IPS-18c (cell line): Measurements from ENCODE around the gene C1GALT1.

Source experiments
- H3K4me3 ChIP-seq: 2 replicates; pipeline ENCODE4 v1.7.0; 2013; ENCODE audit warnings: low read depth, mild to moderate bottlenecking, low read length, moderate library complexity; ENCODE audit not compliant: insufficient read depth
- H3K9me3 ChIP-seq: one replicate; pipeline ENCODE4 v1.6.1; 2013; ENCODE audit warnings: mild to moderate bottlenecking, low read length, moderate library complexity; ENCODE audit not compliant: control insufficient read depth, insufficient read depth

C1GALT1 gene

DNA sequence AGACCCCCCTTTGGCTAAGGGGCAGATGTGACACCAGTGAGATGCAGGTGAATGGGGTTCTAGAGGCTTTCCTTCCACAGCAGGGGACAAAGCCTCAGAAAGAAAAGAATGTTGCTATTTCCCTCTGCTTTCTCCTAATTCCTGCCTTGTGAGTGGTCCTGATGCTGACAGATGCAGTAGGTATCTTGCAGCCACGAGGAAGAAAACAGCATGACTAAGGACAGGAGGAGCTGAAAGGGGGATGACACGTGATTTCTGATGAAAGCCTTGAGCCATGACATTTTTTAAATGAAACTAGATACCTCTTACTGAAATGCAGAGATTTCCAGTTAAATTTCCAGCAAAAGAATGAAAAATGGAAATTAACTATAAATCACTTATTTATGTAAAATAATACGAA lies 92.4 kb downstream of the C1GALT1 start:
- no peaks in the 10 kb centered on the region for H3K9me3 ChIP-seq
- no peak overlapping the region for H3K4me3 ChIP-seq

DNA sequence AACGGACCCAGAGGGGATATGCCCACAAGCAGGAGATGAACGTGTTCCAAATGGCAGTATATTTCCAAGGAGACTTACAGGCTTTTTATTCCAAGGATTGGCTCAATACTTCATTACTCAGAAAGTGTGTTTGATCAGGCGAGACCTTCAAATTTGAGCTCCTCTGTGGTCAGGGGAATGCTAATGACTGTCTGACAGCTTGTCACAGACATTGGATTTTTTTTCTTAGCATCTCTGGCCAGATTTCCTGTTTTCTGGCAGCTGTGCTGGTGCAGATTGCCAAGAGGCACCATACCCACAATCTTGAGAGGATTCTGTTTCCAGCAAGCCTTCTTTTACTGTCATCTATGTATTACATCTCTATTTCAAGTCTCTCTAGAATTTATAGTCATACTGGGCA lies 93.8 kb downstream of the C1GALT1 start:
- Histone ChIP-seq H3K9me3 (no peaks in the 10 kb centered on the region), H3K4me3 (no peak overlapping the region)

GRCh38 chr7:7290429-7291122 lies 108.2 kb downstream of the C1GALT1 start:
- no peaks in the 10 kb centered on the region for H3K9me3 ChIP-seq
- no peak overlapping the region for H3K4me3 ChIP-seq

DNA sequence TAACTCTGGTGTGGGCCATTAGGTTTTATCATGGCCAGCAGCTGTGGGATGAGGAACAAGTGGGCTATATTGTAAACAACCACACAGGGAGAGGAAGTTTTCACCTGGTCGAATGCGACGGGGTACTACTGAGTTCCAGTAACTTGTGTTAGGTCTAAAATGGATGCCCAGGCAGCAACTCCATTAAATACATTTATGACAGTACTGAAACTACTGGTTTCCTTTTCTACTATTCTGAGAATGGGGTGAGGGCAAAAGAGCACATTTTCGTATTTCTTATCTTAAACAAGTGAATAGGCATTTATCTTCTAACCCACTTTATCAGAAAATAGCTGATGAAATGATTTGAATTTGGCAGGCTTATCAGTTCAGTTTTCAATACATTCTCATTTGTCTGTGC lies 109.7 kb downstream of the C1GALT1 start:
- H3K4me3 ChIP-seq = no peak overlapping the region

GRCh38 chr7:7292608-7293007 lies 110.3 kb downstream of the C1GALT1 start:
- H3K4me3 ChIP-seq = no peak overlapping the region
- H3K9me3 ChIP-seq = no peaks in the 10 kb centered on the region

More for the DNA sequence above, 109.7 kb downstream of the C1GALT1 start:
- H3K9me3 ChIP-seq = no peaks in the 10 kb centered on the region

- Histone ChIP-seq H3K9me3 (no peaks in the 10 kb centered on the region), H3K4me3 (no peak overlapping the region)
Measured at GRCh38 chr7:7293092-7293491, 110.7 kb downstream of the C1GALT1 start.

- no peak overlapping the region for H3K4me3 ChIP-seq
Measured at GRCh38 chr7:7294911-7295310, 112.6 kb downstream of the C1GALT1 start.

More at GRCh38 chr7:7294911-7295310, 112.6 kb downstream of the C1GALT1 start:
- no peaks in the 10 kb centered on the region for H3K9me3 ChIP-seq
